ENCODE measurements around the gene NELFB.

- TF ChIP-seq POLR2AphosphoS5 (IDR thresholded peaks at IDR 0.05) (no peak), POLR2A (IDR thresholded peaks at IDR 0.05) (no peak)
Measured at GRCh38 chr9:137221095-137221505, 34.0 kb upstream of the NELFB start.

Measured in suprapubic skin (tissue), 4 donors.